HCT116 (cell line): Measurements from ENCODE around the gene LHPP. TPM values are rescaled to one million over a fixed set of nuclear protein-coding genes. Genes with fewer than 3 reads are reported as not detected.

Experiments
- ATAC-seq: fragments of 200-7000 bp; cut with Tn5 transposase; 2 replicates; pipeline ENCODE4 v1.9.1; 2020; ENCODE audit warnings: mild to moderate bottlenecking, moderate library complexity
- BruUV-seq: library from RNA; stranded (reverse); fragments of 400-500 nt; replicated peaks from 2 replicates; lab custom pipeline; 2021; lab: Mats Ljungman, UMichigan
- CTCF ChIA-PET: fragments of 300-600 bp; sonication (Branson Sonifier 250); formaldehyde crosslinking; loops from one replicate; lab custom pipeline; 2021; ENCODE audit warnings: antibody characterized with exemption; lab: Charles Lee
- POLR2A ChIA-PET: fragments of 300-600, 350-600 bp; sonication (Branson Sonifier 250); formaldehyde crosslinking; loops from one replicate; lab custom pipeline; 2021; ENCODE audit warnings: antibody characterized with exemption; lab: Charles Lee
- RAD21 ChIA-PET, 2 experiments: fragments of 300-600 bp; sonication (Branson Sonifier 250); formaldehyde crosslinking; loops; one replicate each; lab custom pipeline; 2023; ENCODE audit warnings: low total read pairs in 2 of 2; ENCODE audit not compliant: uncharacterized antibody in 2 of 2, unreplicated experiment in 2 of 2, low non-redundant PET in 1 of 2; lab: Charles Lee
- DNase-seq: peaks from one replicate; pipeline ENCODE4 v3.0.0-alpha.2; 2010; ENCODE audit warnings: low read depth, low spot score
- H2AFZ ChIP-seq: fragments of 200-600 bp; shearing (Covaris generic), sonication (generic); 2 replicates; pipeline ENCODE4 v1.6.1; 2017; ENCODE audit warnings: low read depth, mixed run types, mixed read lengths, antibody characterized with exemption, low read length; ENCODE audit not compliant: poor library complexity, severe bottlenecking
- H3K27ac ChIP-seq: 2 replicates; pipeline ENCODE4 v1.5.1; 2012; ENCODE audit warnings: low read depth, low read length
- H3K27me3 ChIP-seq: fragments of 200-600 bp; sonication (generic); 2 replicates; pipeline ENCODE4 v1.6.1; 2016; ENCODE audit warnings: mixed run types, low read length, mixed read lengths; ENCODE audit not compliant: insufficient read depth
- H3K36me3 ChIP-seq, 2 experiments: fragments of 200-500 bp in 1 of 2; fragments of 200-600 bp in 1 of 2; sonication (Bioruptor generic) in 1 of 2; sonication (generic) in 1 of 2; 2 replicates each; pipeline versions ENCODE4 v1.5.1 to v1.6.1; 2014 to 2016; ENCODE audit warnings: low read length in 2 of 2, inconsistent platforms in 1 of 2, mixed read lengths in 1 of 2, mixed run types in 1 of 2; ENCODE audit not compliant: insufficient read depth in 2 of 2, control insufficient read depth in 1 of 2
- H3K4me1 ChIP-seq, 2 experiments: fragments of 200-600 bp in 1 of 2; sonication (generic) in 1 of 2; 2 replicates each; pipeline versions ENCODE4 v1.5.1 to v1.6.1; 2012 to 2017; ENCODE audit warnings: low read length in 2 of 2, inconsistent platforms in 1 of 2, mild to moderate bottlenecking in 1 of 2, mixed read lengths in 1 of 2, mixed run types in 1 of 2, moderate library complexity in 1 of 2; ENCODE audit not compliant: insufficient read depth in 2 of 2, control insufficient read depth in 1 of 2
- H3K4me2 ChIP-seq: fragments of 200-600 bp; sonication (generic); 2 replicates; pipeline ENCODE4 v1.6.1; 2017; ENCODE audit warnings: mixed run types, low read length, mixed read lengths
- H3K4me3 ChIP-seq, 2 experiments: fragments of 200-600 bp in 1 of 2; sonication (generic) in 1 of 2; replicated peaks in 1 of 2; 2 replicates each; pipeline ENCODE4 v1.5.1; 2011 to 2016; ENCODE audit warnings: low read length in 2 of 2, control low read depth in 1 of 2, low read depth in 1 of 2, mild to moderate bottlenecking in 1 of 2, mixed read lengths in 1 of 2, mixed run types in 1 of 2
- H3K79me2 ChIP-seq: fragments of 200-600 bp; sonication (generic); 2 replicates; pipeline ENCODE4 v1.6.1; 2017; ENCODE audit warnings: mild to moderate bottlenecking, mixed run types, low read length, moderate library complexity, mixed read lengths; ENCODE audit not compliant: insufficient read depth
- H3K9ac ChIP-seq: fragments of 200-600 bp; sonication (generic); 2 replicates; pipeline ENCODE4 v1.6.1; 2016; ENCODE audit warnings: low read length, mixed read lengths
- H3K9me2 ChIP-seq: fragments of 200-600 bp; sonication (generic), shearing (Covaris generic); 2 replicates; pipeline ENCODE4 v1.6.1; 2017; ENCODE audit warnings: mixed run types, mild to moderate bottlenecking, moderate library complexity; ENCODE audit not compliant: insufficient read depth
- H3K9me3 ChIP-seq, 2 experiments: fragments of 200-500 bp in 1 of 2; fragments of 200-600 bp in 1 of 2; sonication (Bioruptor generic) in 1 of 2; sonication (generic) in 1 of 2; 2 replicates each; pipeline ENCODE4 v1.6.1; 2014 to 2017; ENCODE audit warnings: low read length in 2 of 2, mixed read lengths in 2 of 2, inconsistent platforms in 1 of 2, low read depth in 1 of 2, mild to moderate bottlenecking in 1 of 2, mixed run types in 1 of 2, moderate library complexity in 1 of 2; ENCODE audit not compliant: control insufficient read depth in 1 of 2, insufficient read depth in 1 of 2
- H4K20me1 ChIP-seq: fragments of 200-600 bp; sonication (generic), shearing (Covaris generic); 2 replicates; pipeline ENCODE4 v1.6.1; 2017; ENCODE audit warnings: mixed run types, mild to moderate bottlenecking, moderate library complexity; ENCODE audit not compliant: insufficient read depth
- ATF3 ChIP-seq: IDR thresholded peaks from 2 replicates; pipeline ENCODE4 v1.6.1; 2012
- CTCF ChIP-seq, 3 experiments: fragments of 200-600 bp in 1 of 3; sonication (generic) in 1 of 3; IDR thresholded peaks in 2 of 3; conservative IDR thresholded peaks in 1 of 3; 2 replicates each; pipeline ENCODE4 v1.5.1; 2012 to 2017; ENCODE audit warnings: low read depth in 2 of 3, low read length in 2 of 3, antibody characterized with exemption in 1 of 3, borderline replicate concordance in 1 of 3, control low read depth in 1 of 3, mild to moderate bottlenecking in 1 of 3, mixed read lengths in 1 of 3, mixed run types in 1 of 3, moderate library complexity in 1 of 3; ENCODE audit not compliant: insufficient read depth in 1 of 3
- EZH2 ChIP-seq: fragments of 200-600 bp; sonication (generic); IDR thresholded peaks from 2 replicates; pipeline ENCODE4 v1.6.1; 2017; ENCODE audit warnings: antibody characterized with exemption, mixed run types
- EZH2phosphoT487 ChIP-seq: fragments of 200-600 bp; IDR thresholded peaks from 2 replicates; pipeline ENCODE4 v1.6.1; 2018; ENCODE audit warnings: antibody characterized with exemption, borderline replicate concordance
- FOSL1 ChIP-seq: IDR thresholded peaks from 2 replicates; pipeline ENCODE4 v1.6.1; 2012; ENCODE audit warnings: low read depth
- JUND ChIP-seq: IDR thresholded peaks from 2 replicates; pipeline ENCODE4 v1.6.1; 2012
- POLR2AphosphoS5 ChIP-seq: IDR thresholded peaks from 2 replicates; pipeline ENCODE4 v1.6.1; 2011; ENCODE audit warnings: mild to moderate bottlenecking, low read depth, low read length, moderate library complexity
- RAD21 ChIP-seq: IDR thresholded peaks from 2 replicates; pipeline ENCODE4 v1.6.1; 2012; ENCODE audit warnings: low read depth, mild to moderate bottlenecking
- SIN3A ChIP-seq: IDR thresholded peaks from 2 replicates; pipeline ENCODE4 v1.6.1; 2012; ENCODE audit warnings: low read depth
- SP1 ChIP-seq: IDR thresholded peaks from 2 replicates; pipeline ENCODE4 v1.6.1; 2012; ENCODE audit warnings: low read depth
- SRF ChIP-seq: IDR thresholded peaks from 2 replicates; pipeline ENCODE4 v1.6.1; 2012; ENCODE audit warnings: low read depth
- ZNF274 ChIP-seq: fragments of 200-500 bp; sonication (Bioruptor generic); IDR thresholded peaks from 2 replicates; pipeline ENCODE4 v1.6.1; 2014; ENCODE audit warnings: mild to moderate bottlenecking, low read depth, low read length, inconsistent platforms
- intact Hi-C: fragments of 100-400 bp; cut with micrococcal nuclease; formaldehyde crosslinking; loops from 2 replicates; pipeline ENCODE4 v1.10.0; 2022
- total RNA-seq: library from RNA; stranded (reverse); gene quantifications from one replicate; pipeline ENCODE4 v1.2.1, GENCODE V29; 2021; ENCODE audit not compliant: unreplicated experiment

The LHPP gene
- total RNA-seq, 1 experiment from 2014 or later, result 45.8 TPM

DNA sequence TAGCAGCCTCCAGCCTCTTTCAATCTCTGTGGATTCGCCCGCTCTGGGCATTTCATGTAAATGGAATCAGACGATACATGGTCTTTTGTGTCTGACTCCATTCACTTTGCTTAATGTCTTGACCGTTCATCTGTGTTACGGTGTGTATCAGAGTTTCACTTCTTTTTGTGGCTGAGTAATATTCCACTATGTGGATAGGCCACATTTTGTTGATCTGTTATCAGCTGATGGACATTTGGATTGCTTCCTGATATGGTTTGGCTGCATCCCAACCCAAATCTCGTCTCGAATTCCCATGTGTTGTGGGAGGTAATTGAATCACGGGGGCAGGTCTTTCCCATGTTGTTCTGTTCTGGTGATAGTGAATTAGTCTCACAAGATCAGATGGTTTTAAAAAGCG, 109.0 kb downstream of the LHPP start:
- Histone ChIP-seq H3K4me2 (no peak overlapping the region), H2AFZ (no peak overlapping the region), H3K9me2 (no peaks in the 10 kb centered on the region), H3K36me3 (no peaks in the 10 kb centered on the region), H3K27me3 (no peaks in the 10 kb centered on the region), H3K79me2 (no peaks in the 10 kb centered on the region), H4K20me1 (no peaks in the 10 kb centered on the region), H3K9me3 (no peaks in the 10 kb centered on the region), H3K27ac (no peak overlapping the region), H3K4me1 (peaks cover under 1 to 3% of the 10 kb centered on the region in 2 experiments; a peak in 3 of 4 replicates)
- ChIA-PET CTCF (no interaction called here), RAD21 (no interaction called here)
- no TSS peak for BruUV-seq
- no peak for ATAC-seq
- intact Hi-C loops, result no loop called here
- no peak for DNase-seq
- no peak for TF ChIP-seq POLR2AphosphoS5
- TF ChIP-seq, all 23 proteins: peak for 0
- POLR2A ChIA-PET, result no interaction called here
- no peak overlapping the region for H3K4me3 ChIP-seq
- no peak overlapping the region for H3K9ac ChIP-seq

- Histone ChIP-seq H4K20me1 (no peaks in the 10 kb centered on the region), H3K27me3 (no peaks in the 10 kb centered on the region), H3K4me2 (no peak overlapping the region), H3K36me3 (no peaks in the 10 kb centered on the region), H2AFZ (no peak overlapping the region), H3K4me3 (no peak overlapping the region), H3K9me2 (no peaks in the 10 kb centered on the region), H3K79me2 (no peaks in the 10 kb centered on the region), H3K9me3 (no peaks in the 10 kb centered on the region), H3K9ac (no peak overlapping the region), H3K27ac (no peak overlapping the region), H3K4me1 (no peaks in the 10 kb centered on the region)
- ChIA-PET POLR2A (no interaction called here), RAD21 (no interaction called here), CTCF (interaction anchor here (1.2 kb wide), 1 partner anchor 10 kb away, joined by 3 read pairs; no protein-coding TSS in a partner anchor)
- TF ChIP-seq ZNF274 (no peak), EZH2 (no peak), SIN3A (no peak), SP1 (no peak), ATF3 (no peak), FOSL1 (no peak), CTCF (IDR thresholded peaks at IDR 0.05 in 2 of 3, conservative IDR thresholded peaks at IDR 0.05 in 1 of 3; ENCODE audit: borderline replicate concordance in 1 of 3, insufficient read depth in 1 of 3, low read depth in 2 of 3, low read length in 2 of 3) (no peak), EZH2phosphoT487 (no peak), JUND (no peak), POLR2AphosphoS5 (no peak), RAD21 (no peak), SRF (no peak)
- intact Hi-C loops, result no loop called here
- no peak for DNase-seq
- no TSS peak for BruUV-seq
- no peak for ATAC-seq
These were observed 111.1 kb downstream of the LHPP start for GRCh38 chr10:124572751-124573150.
